CD14-positive monocyte (primary cell): Measurements from ENCODE around the gene TEN1. TPM values are rescaled to one million over a fixed set of nuclear protein-coding genes. Genes with fewer than 3 reads are reported as not detected.

Experiments
- DNase-seq, 3 donors: peaks; one replicate each; pipeline ENCODE4 v3.0.0-alpha.2; 2011 to 2022
- H2AFZ ChIP-seq: 2 replicates; pipeline ENCODE4 v1.6.0; 2012; ENCODE audit warnings: mild to moderate bottlenecking, low read depth, low read length, inconsistent platforms; ENCODE audit not compliant: insufficient read depth, poor library complexity, severe bottlenecking
- H3K27ac ChIP-seq, 2 donors: 1 replicate in 1 of 2; 2 replicates in 1 of 2; pipeline ENCODE4 v1.5.1; 2012 to 2013; ENCODE audit warnings: low read length in 2 of 2, control low read depth in 1 of 2, inconsistent platforms in 1 of 2, low read depth in 1 of 2, mild to moderate bottlenecking in 1 of 2
- H3K27me3 ChIP-seq, 2 donors: one replicate each; pipeline versions ENCODE4 v1.6.0 to v1.6.1; 2011 to 2013; ENCODE audit warnings: low read length in 2 of 2; ENCODE audit not compliant: control insufficient read depth in 2 of 2, insufficient read depth in 2 of 2
- H3K36me3 ChIP-seq, 2 donors: replicated peaks in 1 of 2; 1 replicate in 1 of 2; 2 replicates in 1 of 2; pipeline versions ENCODE4 v1.5.1 to v1.6.1; 2012 to 2013; ENCODE audit warnings: low read length in 2 of 2, control low read depth in 1 of 2, inconsistent platforms in 1 of 2, mild to moderate bottlenecking in 1 of 2; ENCODE audit not compliant: insufficient read depth in 2 of 2, control insufficient read depth in 1 of 2
- H3K4me1 ChIP-seq, 2 donors: 1 replicate in 1 of 2; 2 replicates in 1 of 2; pipeline versions ENCODE4 v1.5.1 to v1.6.1; 2012 to 2013; ENCODE audit warnings: low read length in 2 of 2, control low read depth in 1 of 2, inconsistent platforms in 1 of 2, mild to moderate bottlenecking in 1 of 2, moderate library complexity in 1 of 2; ENCODE audit not compliant: insufficient read depth in 2 of 2, control insufficient read depth in 1 of 2
- H3K4me2 ChIP-seq: replicated peaks from 2 replicates; pipeline ENCODE3; 2012; ENCODE audit warnings: low read length, moderate library complexity, mild to moderate bottlenecking; ENCODE audit not compliant: poor library complexity, severe bottlenecking; ENCODE audit errors: extremely low read depth
- H3K4me3 ChIP-seq, 3 experiments: fragments of 200-600 bp in 1 of 3; sonication (generic) in 1 of 3; replicated peaks in 1 of 3; 1 replicate in 2 of 3; 2 replicates in 1 of 3; pipeline ENCODE4 v1.5.1; 2011 to 2013; ENCODE audit warnings: low read length in 3 of 3, mild to moderate bottlenecking in 3 of 3, control low read depth in 2 of 3, low read depth in 2 of 3, inconsistent platforms in 1 of 3, moderate library complexity in 1 of 3
- H3K79me2 ChIP-seq: 2 replicates; pipeline ENCODE4 v1.6.0; 2012; ENCODE audit warnings: mild to moderate bottlenecking, control low read depth, inconsistent platforms, low read length, moderate library complexity; ENCODE audit not compliant: insufficient read depth
- H3K9ac ChIP-seq: 2 replicates; pipeline ENCODE4 v1.6.0; 2017; ENCODE audit warnings: low read length, mild to moderate bottlenecking; ENCODE audit not compliant: insufficient read depth, poor library complexity, severe bottlenecking
- H3K9me3 ChIP-seq, 2 donors: replicated peaks in 1 of 2; 1 replicate in 1 of 2; 2 replicates in 1 of 2; pipeline versions ENCODE4 v1.5.1 to v1.6.1; 2012 to 2013; ENCODE audit warnings: low read length in 2 of 2, control low read depth in 1 of 2; ENCODE audit not compliant: control insufficient read depth in 1 of 2, insufficient read depth in 1 of 2
- H4K20me1 ChIP-seq: 2 replicates; pipeline ENCODE4 v1.6.0; 2012; ENCODE audit warnings: mild to moderate bottlenecking, low read length, control low read depth, moderate library complexity; ENCODE audit not compliant: insufficient read depth
- H3K27ac Mint-ChIP-seq, 7 donors: one replicate each; pipeline ENCODE4 v1.8.0; 2020; ENCODE audit warnings: mild to moderate bottlenecking in 7 of 7, mixed read lengths in 7 of 7, moderate library complexity in 6 of 7, inconsistent platforms in 2 of 7
- H3K27me3 Mint-ChIP-seq, 3 donors: one replicate each; pipeline ENCODE4 v1.8.0; 2021 to 2022; ENCODE audit warnings: low read depth in 3 of 3, mild to moderate bottlenecking in 3 of 3, mixed read lengths in 3 of 3, moderate library complexity in 3 of 3, inconsistent platforms in 1 of 3
- H3K36me3 Mint-ChIP-seq, 2 donors: one replicate each; pipeline ENCODE4 v1.8.0; 2020; ENCODE audit warnings: mixed read lengths in 2 of 2, inconsistent platforms in 1 of 2, mild to moderate bottlenecking in 1 of 2
- H3K4me1 Mint-ChIP-seq: one replicate; pipeline ENCODE4 v1.8.0; 2020; ENCODE audit warnings: mild to moderate bottlenecking, mixed read lengths
- H3K4me3 Mint-ChIP-seq, 2 donors: one replicate each; pipeline ENCODE4 v1.8.0; 2020; ENCODE audit warnings: mild to moderate bottlenecking in 2 of 2, mixed read lengths in 2 of 2, moderate library complexity in 1 of 2
- H3K9me3 Mint-ChIP-seq, 7 donors: one replicate each; pipeline ENCODE4 v1.8.0; 2020 to 2022; ENCODE audit warnings: mixed read lengths in 7 of 7, mild to moderate bottlenecking in 6 of 7, moderate library complexity in 6 of 7, inconsistent platforms in 2 of 7
- WGBS: methylation state at CpG from one replicate; pipeline ENCODE4 v1.1.5; 2013; ENCODE audit warnings: missing lambda C conversion rate; ENCODE audit not compliant: insufficient coverage; 5-methylcytosine and 5-hydroxymethylcytosine counted together
- intact Hi-C, 2 donors: fragments of 100-400 bp; cut with micrococcal nuclease; formaldehyde crosslinking; loops; one replicate each; pipeline versions ENCODE4 v1.15.0 to v1.15.1; 2023
- polyA plus RNA-seq, 3 donors: library from polyadenylated mRNA; depleted of rRNA in 1 of 3; unstranded in 2 of 3; stranded (reverse) in 1 of 3; fragments of 300-500 nt in 2 of 3; fragments of >200 nt in 1 of 3; fragmentation: Illumina TruSeq in 2 of 3; gene quantifications; 1 replicate in 2 of 3; 2 replicates in 1 of 3; pipeline ENCODE4 v1.2.3, GENCODE V29; 2012 to 2021
- TF ChIP-seq, protein P1 (sequence below): fragments of 200-600 bp; IDR thresholded peaks from one replicate; pipeline ENCODE4 v1.8.0; 2022; ENCODE audit warnings: antibody characterized with exemption, mild to moderate bottlenecking

The TEN1 gene
- polyA plus RNA-seq, 3 donors = 22.4 to 37.2 (median 31.3) TPM

DNA sequence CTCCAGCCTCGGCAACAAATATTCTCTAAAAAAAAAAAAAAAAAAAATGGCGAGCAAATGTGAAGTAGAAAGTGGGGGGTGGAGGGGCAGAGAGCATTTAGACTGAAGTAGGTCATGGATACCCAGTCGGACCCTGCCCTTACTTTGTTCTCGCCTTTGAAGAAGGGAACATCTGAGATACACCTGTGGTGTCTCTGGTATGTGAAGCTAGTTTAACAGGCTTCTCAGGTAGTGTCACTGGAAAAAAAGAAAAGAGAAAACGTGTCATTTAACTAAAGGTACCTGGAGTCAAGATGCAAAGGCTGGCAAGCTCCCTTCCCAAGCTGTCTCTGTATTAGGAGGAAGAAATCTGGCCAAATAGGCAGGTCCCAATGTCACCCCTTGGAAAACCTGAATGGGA is 46.2 kb upstream of the TEN1 start:
- H3K4me3 Mint-ChIP-seq = no peak overlapping the region
- H3K36me3 Mint-ChIP-seq = no peaks in the 10 kb centered on the region
- H3K4me3 ChIP-seq = no peak overlapping the region
- H2AFZ ChIP-seq = no peak overlapping the region
- no peak overlapping the region for H3K27ac ChIP-seq
- H4K20me1 ChIP-seq = no peaks in the 10 kb centered on the region
- no peak for DNase-seq
- no peaks in the 10 kb centered on the region for H3K9me3 ChIP-seq
- peak overlapping the region in 1 of 7 donors; percentile 72 for H3K27ac Mint-ChIP-seq
- intact Hi-C loops = no loop called here
- TF ChIP-seq, protein P1, sequence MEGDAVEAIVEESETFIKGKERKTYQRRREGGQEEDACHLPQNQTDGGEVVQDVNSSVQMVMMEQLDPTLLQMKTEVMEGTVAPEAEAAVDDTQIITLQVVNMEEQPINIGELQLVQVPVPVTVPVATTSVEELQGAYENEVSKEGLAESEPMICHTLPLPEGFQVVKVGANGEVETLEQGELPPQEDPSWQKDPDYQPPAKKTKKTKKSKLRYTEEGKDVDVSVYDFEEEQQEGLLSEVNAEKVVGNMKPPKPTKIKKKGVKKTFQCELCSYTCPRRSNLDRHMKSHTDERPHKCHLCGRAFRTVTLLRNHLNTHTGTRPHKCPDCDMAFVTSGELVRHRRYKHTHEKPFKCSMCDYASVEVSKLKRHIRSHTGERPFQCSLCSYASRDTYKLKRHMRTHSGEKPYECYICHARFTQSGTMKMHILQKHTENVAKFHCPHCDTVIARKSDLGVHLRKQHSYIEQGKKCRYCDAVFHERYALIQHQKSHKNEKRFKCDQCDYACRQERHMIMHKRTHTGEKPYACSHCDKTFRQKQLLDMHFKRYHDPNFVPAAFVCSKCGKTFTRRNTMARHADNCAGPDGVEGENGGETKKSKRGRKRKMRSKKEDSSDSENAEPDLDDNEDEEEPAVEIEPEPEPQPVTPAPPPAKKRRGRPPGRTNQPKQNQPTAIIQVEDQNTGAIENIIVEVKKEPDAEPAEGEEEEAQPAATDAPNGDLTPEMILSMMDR = no peak
- no peaks in the 10 kb centered on the region for H3K27me3 ChIP-seq
- no peaks in the 10 kb centered on the region for H3K4me1 ChIP-seq
- peaks cover 0 to 3% (median 2%) of the 10 kb centered on the region in 3 donors for H3K27me3 Mint-ChIP-seq
- no peak overlapping the region for H3K9ac ChIP-seq
- no peak overlapping the region for H3K4me2 ChIP-seq
- no peaks in the 10 kb centered on the region for H3K4me1 Mint-ChIP-seq
- H3K79me2 ChIP-seq = no peaks in the 10 kb centered on the region
- no peaks in the 10 kb centered on the region for H3K36me3 ChIP-seq
- peaks cover 0 to 2% (median 0%) of the 10 kb centered on the region in 7 donors for H3K9me3 Mint-ChIP-seq
- 98% methylated on average over 3 of the region's 5 CpGs for WGBS

- TF ChIP-seq, protein P1 = no peak
- H3K27me3 ChIP-seq = no peaks in the 10 kb centered on the region
- no peaks in the 10 kb centered on the region for H3K36me3 Mint-ChIP-seq
- H3K27me3 Mint-ChIP-seq = peaks cover 0 to 6% (median 3%) of the 10 kb centered on the region in 3 donors
- no peaks in the 10 kb centered on the region for H3K36me3 ChIP-seq
- no peaks in the 10 kb centered on the region for H3K4me1 Mint-ChIP-seq
- H3K9me3 Mint-ChIP-seq = peaks cover 0 to 2% (median 0%) of the 10 kb centered on the region in 7 donors
- H3K9ac ChIP-seq = no peak overlapping the region
- no peaks in the 10 kb centered on the region for H3K4me1 ChIP-seq
- H4K20me1 ChIP-seq = no peaks in the 10 kb centered on the region
- WGBS = no CpG with 5 or more reads among the region's 4 CpGs
- no peak overlapping the region for H3K4me3 ChIP-seq
- no peaks in the 10 kb centered on the region for H3K9me3 ChIP-seq
- H3K27ac ChIP-seq = no peak overlapping the region
- H3K27ac Mint-ChIP-seq = no peak overlapping the region
- no peaks in the 10 kb centered on the region for H3K79me2 ChIP-seq
- DNase-seq = no peak
- no peak overlapping the region for H3K4me2 ChIP-seq
- no peak overlapping the region for H3K4me3 Mint-ChIP-seq
- no peak overlapping the region for H2AFZ ChIP-seq
- intact Hi-C loops = no loop called here
These were observed 45.2 kb upstream of the TEN1 start for GRCh38 chr17:75933808-75934207.
